Right atrium auricular region (tissue), 2 donors: ENCODE data around the gene CAMTA1. TPM values are rescaled to one million over a fixed set of nuclear protein-coding genes. Genes with fewer than 3 reads are reported as not detected.

Source experiments
- DNase-seq: peaks from one replicate; pipeline ENCODE4 v3.0.0-alpha.2; 2019; ENCODE audit warnings: low spot score
- H3K27ac ChIP-seq, 2 donors: fragments of 200-600 bp; sonication (generic); 1 replicate in 1 of 2; 2 replicates in 1 of 2; pipeline ENCODE4 v1.5.1; 2016 to 2019
- H3K27me3 ChIP-seq, 2 donors: fragments of 200-600 bp; sonication (generic); one replicate each; pipeline versions ENCODE4 v1.5.1 to v1.6.0; 2017 to 2019
- H3K36me3 ChIP-seq: fragments of 200-600 bp; sonication (generic); one replicate; pipeline ENCODE4 v1.5.1; 2016
- H3K4me1 ChIP-seq, 2 donors: fragments of 200-600 bp; sonication (generic); one replicate each; pipeline versions ENCODE4 v1.5.1 to v1.6.0; 2017 to 2019
- H3K4me3 ChIP-seq, 2 donors: fragments of 200-600 bp; sonication (generic); 1 replicate in 1 of 2; 2 replicates in 1 of 2; pipeline ENCODE4 v1.5.1; 2017 to 2019; ENCODE audit warnings: mild to moderate bottlenecking in 1 of 2, moderate library complexity in 1 of 2
- H3K9me3 ChIP-seq, 2 donors: fragments of 200-600 bp; sonication (generic); one replicate each; pipeline ENCODE4 v1.5.1; 2019
- total RNA-seq, 2 donors: library from RNA; depleted of rRNA; stranded (reverse); fragments of >200 nt; gene quantifications; one replicate each; pipeline ENCODE4 v1.1.0, GENCODE V29; 2016
- TF ChIP-seq, protein P1 (sequence below), 2 donors: fragments of 200-600 bp; sonication (generic); IDR thresholded peaks; one replicate each; pipeline ENCODE4 v1.5.1; 2019; ENCODE audit warnings: antibody characterized with exemption in 2 of 2

Gene CAMTA1
- total RNA-seq, 2 donors from 2014 or later: 132 to 190 TPM

DNA sequence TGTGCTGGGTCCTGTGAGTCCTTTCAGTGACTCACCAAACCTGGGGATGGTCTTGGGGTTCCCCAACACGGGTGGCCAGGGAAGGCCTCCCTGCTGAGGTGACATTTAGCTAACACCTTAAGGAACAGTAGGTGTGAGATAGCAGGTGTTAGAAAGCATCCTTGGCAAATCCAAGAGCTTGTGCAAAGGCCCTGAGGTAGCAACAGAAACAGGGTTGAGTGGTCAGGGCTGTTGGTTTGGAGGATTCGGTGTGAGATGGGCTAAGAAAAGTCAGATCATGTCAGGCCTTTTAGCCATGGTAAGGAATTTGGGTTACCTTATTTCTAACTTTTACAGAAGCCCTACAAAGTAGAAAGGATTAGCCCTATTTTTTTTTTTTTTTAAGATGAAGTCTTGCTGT is 343.0 kb downstream of the CAMTA1 start:
- Histone ChIP-seq H3K27ac (no peak overlapping the region), H3K4me3 (no peak overlapping the region), H3K36me3 (no peaks in the 10 kb centered on the region), H3K9me3 (no peaks in the 10 kb centered on the region), H3K4me1 (no peaks in the 10 kb centered on the region), H3K27me3 (no peaks in the 10 kb centered on the region)
- TF ChIP-seq, protein P1, sequence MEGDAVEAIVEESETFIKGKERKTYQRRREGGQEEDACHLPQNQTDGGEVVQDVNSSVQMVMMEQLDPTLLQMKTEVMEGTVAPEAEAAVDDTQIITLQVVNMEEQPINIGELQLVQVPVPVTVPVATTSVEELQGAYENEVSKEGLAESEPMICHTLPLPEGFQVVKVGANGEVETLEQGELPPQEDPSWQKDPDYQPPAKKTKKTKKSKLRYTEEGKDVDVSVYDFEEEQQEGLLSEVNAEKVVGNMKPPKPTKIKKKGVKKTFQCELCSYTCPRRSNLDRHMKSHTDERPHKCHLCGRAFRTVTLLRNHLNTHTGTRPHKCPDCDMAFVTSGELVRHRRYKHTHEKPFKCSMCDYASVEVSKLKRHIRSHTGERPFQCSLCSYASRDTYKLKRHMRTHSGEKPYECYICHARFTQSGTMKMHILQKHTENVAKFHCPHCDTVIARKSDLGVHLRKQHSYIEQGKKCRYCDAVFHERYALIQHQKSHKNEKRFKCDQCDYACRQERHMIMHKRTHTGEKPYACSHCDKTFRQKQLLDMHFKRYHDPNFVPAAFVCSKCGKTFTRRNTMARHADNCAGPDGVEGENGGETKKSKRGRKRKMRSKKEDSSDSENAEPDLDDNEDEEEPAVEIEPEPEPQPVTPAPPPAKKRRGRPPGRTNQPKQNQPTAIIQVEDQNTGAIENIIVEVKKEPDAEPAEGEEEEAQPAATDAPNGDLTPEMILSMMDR (IDR thresholded peaks at IDR 0.05): no peak
- no peak for DNase-seq

DNA sequence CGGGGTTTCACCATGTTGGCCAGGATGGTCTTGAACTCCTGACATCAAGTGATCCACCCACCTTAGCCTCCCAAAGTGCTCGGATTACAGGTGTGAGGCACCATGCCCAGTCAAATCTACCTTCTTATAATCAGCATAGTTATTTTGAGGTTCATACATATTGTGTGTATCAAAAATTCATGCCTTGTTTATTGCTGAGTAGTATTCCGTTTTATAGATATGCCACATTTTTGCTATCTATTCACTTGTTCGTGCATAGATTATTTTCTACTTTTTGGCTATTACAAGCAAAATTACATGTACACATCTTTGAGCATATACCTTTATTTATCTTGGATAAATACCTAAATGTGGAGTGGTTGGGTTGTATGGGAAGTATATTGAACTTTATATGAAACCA is 344.9 kb downstream of the CAMTA1 start:
- H3K4me1 ChIP-seq: no peaks in the 10 kb centered on the region
- H3K9me3 ChIP-seq: no peaks in the 10 kb centered on the region
- no peak overlapping the region for H3K4me3 ChIP-seq
- no peaks in the 10 kb centered on the region for H3K27me3 ChIP-seq
- no peak overlapping the region for H3K27ac ChIP-seq
- no peaks in the 10 kb centered on the region for H3K36me3 ChIP-seq
- DNase-seq: no peak
- TF ChIP-seq, protein P1 (IDR thresholded peaks at IDR 0.05): no peak

DNA sequence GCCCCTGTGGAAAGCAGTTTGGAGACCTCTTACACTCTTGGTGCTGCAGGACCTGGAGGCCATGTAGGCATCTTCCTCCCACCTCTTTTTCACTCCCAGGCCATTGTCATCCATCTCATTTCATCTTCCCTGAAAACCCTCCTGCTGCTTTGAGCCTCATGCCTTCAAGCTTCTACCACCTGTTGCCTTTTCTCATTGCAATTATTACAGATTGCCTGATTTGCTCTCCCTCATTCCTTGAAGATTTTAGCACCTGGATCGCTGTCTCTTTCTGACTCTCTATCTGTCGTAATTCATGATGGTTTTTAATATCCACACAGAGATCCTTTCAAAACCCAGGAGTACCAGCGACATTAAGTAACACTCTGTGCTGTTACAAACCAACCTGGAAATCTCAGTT is 350.2 kb downstream of the CAMTA1 start:
- Histone ChIP-seq H3K36me3 (no peaks in the 10 kb centered on the region), H3K27ac (no peak overlapping the region), H3K9me3 (no peaks in the 10 kb centered on the region), H3K4me1 (peaks cover 0 to 11% of the 10 kb centered on the region in 2 donors), H3K4me3 (no peak overlapping the region), H3K27me3 (no peaks in the 10 kb centered on the region)
- TF ChIP-seq, protein P1 (IDR thresholded peaks at IDR 0.05): no peak
- no peak for DNase-seq

DNA sequence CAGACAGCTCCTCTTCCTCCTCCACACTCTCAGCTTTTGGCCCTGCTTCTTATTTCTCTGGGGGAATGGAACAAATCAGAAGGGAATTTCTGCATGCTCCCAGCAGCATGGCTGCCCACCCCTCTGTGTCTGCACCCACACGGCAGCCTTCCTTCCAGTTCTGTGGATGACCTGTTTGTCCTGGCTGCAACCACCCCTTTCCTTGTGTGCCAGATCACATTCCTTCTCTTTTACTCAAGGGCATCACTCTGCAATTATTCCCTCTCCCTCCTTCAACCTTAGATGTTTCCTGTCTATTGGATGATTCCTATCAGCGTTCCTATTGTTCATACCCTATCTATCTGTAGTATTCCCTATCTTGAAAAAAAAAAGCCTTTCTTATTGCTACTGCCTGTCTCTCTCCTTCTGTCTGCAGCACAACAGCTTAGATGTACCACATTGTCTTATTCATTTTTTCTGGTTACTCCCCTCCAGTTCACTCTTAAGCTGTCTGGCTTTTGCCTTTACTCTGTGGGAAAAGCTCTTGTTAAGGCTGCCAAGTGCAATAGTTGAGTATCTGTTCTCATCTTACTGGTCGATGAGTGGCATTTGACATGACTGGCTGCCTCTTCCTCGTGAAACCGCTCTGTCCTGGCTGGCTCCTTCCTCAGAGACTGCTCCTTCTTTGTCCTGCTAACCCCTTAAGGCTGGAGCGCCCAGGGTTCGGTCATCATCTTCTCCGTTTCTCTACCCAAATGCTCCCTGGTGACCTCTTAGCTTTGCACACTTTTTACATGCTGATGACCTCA is 351.1 kb downstream of the CAMTA1 start:
- H3K36me3 ChIP-seq: no peaks in the 10 kb centered on the region
- no peak overlapping the region for H3K4me3 ChIP-seq
- peaks cover 0 to 11% of the 10 kb centered on the region in 2 donors for H3K4me1 ChIP-seq
- no peak for DNase-seq
- no peaks in the 10 kb centered on the region for H3K9me3 ChIP-seq
- H3K27me3 ChIP-seq: no peaks in the 10 kb centered on the region
- no peak overlapping the region for H3K27ac ChIP-seq
- TF ChIP-seq, protein P1 (IDR thresholded peaks at IDR 0.05): no peak

DNA sequence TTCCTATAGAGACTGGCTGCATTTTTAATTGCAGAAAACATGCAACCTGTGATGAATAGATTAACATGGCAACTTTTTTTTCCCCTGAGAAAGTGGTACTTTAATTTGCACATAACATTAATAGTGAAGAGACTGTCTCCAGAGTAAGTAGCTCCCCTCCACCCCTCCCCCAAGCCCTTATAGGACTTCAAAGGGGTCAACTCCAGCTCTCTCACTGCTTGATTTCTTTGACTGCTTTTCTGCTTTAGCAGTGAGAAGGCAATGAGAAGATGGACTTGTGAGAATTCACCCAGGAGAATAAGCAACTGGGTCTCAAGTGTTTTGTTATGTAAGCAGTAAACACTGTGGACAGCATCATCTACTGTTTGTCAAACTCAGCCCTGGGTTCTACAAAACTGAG is 355.0 kb downstream of the CAMTA1 start:
- no peaks in the 10 kb centered on the region for H3K27me3 ChIP-seq
- TF ChIP-seq, protein P1 (IDR thresholded peaks at IDR 0.05): no peak
- H3K27ac ChIP-seq: no peak overlapping the region
- no peaks in the 10 kb centered on the region for H3K36me3 ChIP-seq
- no peaks in the 10 kb centered on the region for H3K9me3 ChIP-seq
- H3K4me3 ChIP-seq: no peak overlapping the region
- H3K4me1 ChIP-seq: peaks cover 0 to 11% of the 10 kb centered on the region in 2 donors
- no peak for DNase-seq

DNA sequence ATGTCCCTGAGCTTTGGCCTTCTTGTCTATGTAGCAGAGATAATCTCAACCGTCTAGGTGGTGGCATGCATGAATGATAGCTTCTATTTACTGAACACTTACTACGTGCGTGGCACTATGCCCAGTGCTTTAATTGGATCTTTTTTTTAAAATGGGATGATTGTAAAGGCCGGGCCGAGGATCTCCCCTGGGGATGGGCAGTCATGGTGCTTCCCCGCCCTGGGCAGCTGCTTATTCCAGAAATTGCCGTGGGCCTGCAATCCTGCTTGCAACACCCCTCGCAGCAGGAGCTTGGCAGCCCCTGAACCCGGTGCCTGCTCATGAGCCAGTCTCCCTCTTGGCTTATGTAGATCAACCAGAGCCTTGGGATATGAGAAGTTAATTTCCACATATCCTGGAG is 360.7 kb downstream of the CAMTA1 start:
- no peak for DNase-seq

More for the DNA sequence above, 360.7 kb downstream of the CAMTA1 start:
- H3K4me1 ChIP-seq: peaks cover 0 to 11% of the 10 kb centered on the region in 2 donors
- H3K27me3 ChIP-seq: no peaks in the 10 kb centered on the region
- H3K4me3 ChIP-seq: no peak overlapping the region
- H3K27ac ChIP-seq: no peak overlapping the region
- no peaks in the 10 kb centered on the region for H3K9me3 ChIP-seq
- TF ChIP-seq, protein P1 (IDR thresholded peaks at IDR 0.05): no peak
- H3K36me3 ChIP-seq: no peaks in the 10 kb centered on the region
